Heart right ventricle (tissue), 16 donors: ENCODE data around the gene OSBP. TPM values are rescaled to one million over a fixed set of nuclear protein-coding genes. Genes with fewer than 3 reads are reported as not detected.

Experiments
- ATAC-seq, 8 donors: fragments of 200-7000 bp; cut with Tn5 transposase; one replicate each; pipeline ENCODE4 v1.9.1; 2020; ENCODE audit warnings: mild to moderate bottlenecking in 8 of 8, moderate library complexity in 8 of 8, moderate number of reproducible peaks in 1 of 8
- DNase-seq, 2 donors: peaks; one replicate each; pipeline ENCODE4 v3.0.0-alpha.2; 2020
- H3K27ac ChIP-seq, 10 donors: fragments of 200-600 bp; sonication (generic) in 2 of 10; one replicate each; pipeline versions ENCODE4 v1.5.0 to v1.8.0; 2020 to 2022; ENCODE audit warnings: mild to moderate bottlenecking in 3 of 10
- H3K27me3 ChIP-seq, 7 donors: fragments of 200-600 bp; one replicate each; pipeline ENCODE4 v1.8.0; 2021 to 2022; ENCODE audit warnings: mild to moderate bottlenecking in 2 of 7
- H3K36me3 ChIP-seq, 9 donors: fragments of 200-600 bp; sonication (generic) in 1 of 9; one replicate each; pipeline versions ENCODE4 v1.5.0 to v1.8.0; 2020 to 2022; ENCODE audit warnings: mild to moderate bottlenecking in 2 of 9
- H3K4me1 ChIP-seq, 9 donors: fragments of 200-600 bp; sonication (generic) in 1 of 9; one replicate each; pipeline versions ENCODE4 v1.5.0 to v1.8.0; 2020 to 2022; ENCODE audit warnings: mild to moderate bottlenecking in 4 of 9
- H3K4me3 ChIP-seq, 10 donors: fragments of 200-600 bp; sonication (generic) in 2 of 10; one replicate each; pipeline versions ENCODE4 v1.5.0 to v1.8.0; 2020 to 2022; ENCODE audit warnings: mild to moderate bottlenecking in 7 of 10, moderate library complexity in 2 of 10
- H3K9me3 ChIP-seq, 11 donors: fragments of 200-600 bp in 10 of 11; sonication (generic) in 2 of 11; one replicate each; pipeline versions ENCODE4 v1.5.0 to v1.8.0; 2013 to 2022; ENCODE audit warnings: mild to moderate bottlenecking in 2 of 11, control low read depth in 1 of 11, moderate library complexity in 1 of 11
- CTCF ChIP-seq, 9 donors: fragments of 200-600 bp; sonication (generic) in 2 of 9; IDR thresholded peaks; one replicate each; pipeline versions ENCODE4 v1.5.0 to v1.8.0; 2021 to 2022; ENCODE audit warnings: antibody characterized with exemption in 9 of 9, mild to moderate bottlenecking in 5 of 9, moderate library complexity in 1 of 9
- WGBS, 2 donors: extraction: QIAGEN DNeasy Blood & Tissue Kit; methylation state at CpG; one replicate each; pipeline ENCODE4 v1.1.7; 2013; ENCODE audit warnings: inconsistent platforms in 1 of 2; 5-methylcytosine and 5-hydroxymethylcytosine counted together
- intact Hi-C, 10 donors: fragments of 100-400 bp; cut with DNase I; formaldehyde crosslinking; loops; one replicate each; pipeline versions ENCODE4 v1.11.1 to v1.14.2; 2022
- polyA plus RNA-seq, 2 donors: library from polyadenylated mRNA; stranded (reverse); fragments of 200-250 nt; gene quantifications; one replicate each; pipeline ENCODE4 v1.2.3, GENCODE V29; 2013
- total RNA-seq, 10 donors: library from RNA; stranded (reverse); fragmentation: NEBNext Ultra II Directional in 3 of 10; extraction: Animal tissue kit (Norgen Biotek cat#: 25700) in 3 of 10; gene quantifications; one replicate each; pipeline versions ENCODE4 v1.2.1 to v1.2.4, GENCODE V29; 2021 to 2023
- donor health status: Arrhythmogenic right ventricular cardiomyopathy.
- donor health status: ischemic (EF 13 %, LVEDD 7.1; RV severe dilation, severe dysfunction).
- donor health status: healthy with polysubstance abuse.
- donor health status: DM: no; HTN: yes; CAD: no.
- donor health status: DM: no; HTN: no; CAD: no.
- donor health status: ischemic (EF 25% LVEDD 6.9; RV normal size, moderate dysfunction).
- donor health status: ischemic (EF 25% LVEDD 5.7; RV mildly dilated, moderate dysfunction).
- donor health status: healthy.
- donor health status: DM: yes; HTN: yes; CAD: no.
- donor health status: Ischemic cardiomyopathy.
- donor health status: ischemic (EF 35%, LVEDD 5.7; RV mildly dilated, moderate dysfunction).
- donor health status: nonischemic (EF 11% LVEDD 7.7; RV severe dilation, severe dysfunction).
- donor health status: DM: yes; HTN: yes; CAD: no.
- donor health status: PGD.
- donor health status: ischemic (EF 29% LVEDD 5.4; RV normal size, mild dysfunction).
- donor health status: nonischemic (EF 23%, LVEDD 6.1; RV moderate dilation, normal function).

Gene OSBP
- total and polyA plus RNA-seq, 12 donors = 11.2 to 46.8 (median 39.0) TPM

- peaks cover 4 to 100% (median 72%) of the 10 kb centered on the region in 9 donors for H3K36me3 ChIP-seq
- TF ChIP-seq CTCF (IDR thresholded peaks at IDR 0.05) = no peak
- intact Hi-C loops = loop anchor here in 1 of 10 donors (10.0 kb wide), 1 partner anchor 63 kb away; no protein-coding TSS in a partner anchor
- 97 to 98% methylated on average over 5 of the region's 5 CpGs for WGBS, 2 donors
- H3K4me3 ChIP-seq = no peak overlapping the region
- ATAC-seq (no peak), DNase-seq (no peak)
- H3K27ac ChIP-seq = no peak overlapping the region
- H3K27me3 ChIP-seq = no peaks in the 10 kb centered on the region
- H3K4me1 ChIP-seq = peaks cover 0 to 25% (median 12%) of the 10 kb centered on the region in 9 donors
- H3K9me3 ChIP-seq = no peaks in the 10 kb centered on the region
These were observed 42.5 kb upstream of the OSBP start for GRCh38 chr11:59658036-59658435.

- Histone ChIP-seq H3K4me3 (no peak overlapping the region), H3K36me3 (peaks cover 4 to 100% (median 92%) of the 10 kb centered on the region in 9 donors), H3K4me1 (peaks cover 0 to under 1% (median 0%) of the 10 kb centered on the region in 9 donors), H3K27ac (peak overlapping the region in 3 of 10 donors; percentile 3 to 26 (median 3)), H3K9me3 (no peaks in the 10 kb centered on the region), H3K27me3 (no peaks in the 10 kb centered on the region)
- intact Hi-C loops = loop anchor here in 3 of 10 donors (5.0 to 10.0 kb wide), 2 partner anchors 60 to 63 kb away; no protein-coding TSS in a partner anchor
- DNase-seq (no peak), ATAC-seq (no peak)
- WGBS, 2 donors = 54 to 67% methylated on average over 4 of the region's 4 CpGs
- no peak for TF ChIP-seq CTCF (IDR thresholded peaks at IDR 0.05)
These were observed 39.3 kb upstream of the OSBP start for GRCh38 chr11:59654893-59655292.

- Histone ChIP-seq H3K4me3 (no peak overlapping the region), H3K27me3 (no peaks in the 10 kb centered on the region), H3K9me3 (no peaks in the 10 kb centered on the region), H3K27ac (no peak overlapping the region), H3K36me3 (peaks cover 0 to 99% (median 60%) of the 10 kb centered on the region in 9 donors), H3K4me1 (no peaks in the 10 kb centered on the region)
- DNase-seq (no peak), ATAC-seq (no peak)
- no peak for TF ChIP-seq CTCF (IDR thresholded peaks at IDR 0.05)
- intact Hi-C loops = loop anchor here in 2 of 10 donors (5.0 kb wide), 2 partner anchors 45 to 55 kb away; no protein-coding TSS in a partner anchor
- 83 to 87% methylated on average over 3 of the region's 3 CpGs for WGBS, 2 donors
These were observed 31.8 kb upstream of the OSBP start for GRCh38 chr11:59647245-59647980.

- TF ChIP-seq CTCF (IDR thresholded peaks at IDR 0.05) = no peak
- intact Hi-C loops = loop anchor here in 2 of 10 donors (2.0 to 5.0 kb wide), 2 partner anchors 20 to 62 kb away; no protein-coding TSS in a partner anchor
- no peak overlapping the region for H3K4me3 ChIP-seq
- ATAC-seq (no peak), DNase-seq (no peak)
- WGBS, 2 donors = 82 to 84% methylated on average over 3 of the region's 3 CpGs
- no peak overlapping the region for H3K27ac ChIP-seq
- H3K27me3 ChIP-seq = no peaks in the 10 kb centered on the region
- no peaks in the 10 kb centered on the region for H3K9me3 ChIP-seq
- peaks cover 2 to 99% (median 56%) of the 10 kb centered on the region in 9 donors for H3K36me3 ChIP-seq
- H3K4me1 ChIP-seq = no peaks in the 10 kb centered on the region
These were observed 29.0 kb upstream of the OSBP start for GRCh38 chr11:59644528-59644927.
